Fibroblast of mammary gland (primary cell): Measurements from ENCODE around the gene LRRC53.

Experiments used
- DNase-seq: peaks from one replicate; pipeline ENCODE4 v3.0.0-alpha.2; 2010; ENCODE audit warnings: low read depth
- H3K4me3 ChIP-seq: 2 replicates; pipeline ENCODE4 v1.5.1; 2011; ENCODE audit warnings: low read depth, mild to moderate bottlenecking, low read length, moderate library complexity; ENCODE audit not compliant: control insufficient read depth
- CTCF ChIP-seq: conservative IDR thresholded peaks from 2 replicates; pipeline ENCODE4 v1.5.1; 2011; ENCODE audit warnings: low read depth, low read length, inconsistent platforms; ENCODE audit not compliant: control insufficient read depth, insufficient read depth

Gene LRRC53

GRCh38 chr1:74513411-74514300 is 1.2 kb upstream of the LRRC53 start:
- peak; percentile 44 for DNase-seq
- H3K4me3 ChIP-seq: no peak overlapping the region
- no peak for TF ChIP-seq CTCF

GRCh38 chr1:74508449-74508848 is 4.0 kb downstream of the LRRC53 start:
- TF ChIP-seq CTCF: no peak
- DNase-seq: no peak
- no peak overlapping the region for H3K4me3 ChIP-seq

- DNase-seq: no peak
- H3K4me3 ChIP-seq: no peak overlapping the region
- no peak for TF ChIP-seq CTCF
Observed at GRCh38 chr1:74505928-74506710, 6.3 kb downstream of the LRRC53 start.

- no peak overlapping the region for H3K4me3 ChIP-seq
- TF ChIP-seq CTCF: no peak
- no peak for DNase-seq
Observed at GRCh38 chr1:74504933-74505512, 7.4 kb downstream of the LRRC53 start.

- TF ChIP-seq CTCF: peak; percentile 89
- peak; percentile 52 for DNase-seq
Observed at GRCh38 chr1:74504125-74504932, 8.1 kb downstream of the LRRC53 start.

GRCh38 chr1:74502858-74503257 is 9.6 kb downstream of the LRRC53 start:
- no peak for TF ChIP-seq CTCF
- no peak overlapping the region for H3K4me3 ChIP-seq
- no peak for DNase-seq

More at GRCh38 chr1:74504125-74504932, 8.1 kb downstream of the LRRC53 start:
- no peak overlapping the region for H3K4me3 ChIP-seq
